GM12878 (cell line): ENCODE results near the gene SIM1. TPM values are rescaled to one million over a fixed set of nuclear protein-coding genes. Genes with fewer than 3 reads are reported as not detected.

ENCODE experiments used
- ATAC-seq: fragments of 200-7000 bp; cut with Tn5 transposase; 3 replicates; pipeline ENCODE4 v1.9.1; 2020; ENCODE audit warnings: mild to moderate bottlenecking, moderate library complexity
- BruUV-seq: library from RNA; stranded (reverse); fragments of 400-500 nt; replicated peaks from 2 replicates; lab custom pipeline; 2021; lab: Mats Ljungman, UMichigan
- CTCF ChIA-PET: fragments of 300-600 bp; sonication (Branson Sonifier 250); formaldehyde crosslinking; extraction: SDS; loops from one replicate; lab custom pipeline; 2021; ENCODE audit warnings: inconsistent platforms; lab: Yijun Ruan, JAX
- POLR2A ChIA-PET: fragments of 350-600 bp; formaldehyde crosslinking; extraction: SDS; loops from one replicate; lab custom pipeline; 2021; ENCODE audit warnings: inconsistent platforms; lab: Charles Lee
- RAD21 ChIA-PET: fragments of 300-600 bp; sonication (Branson Sonifier 250); formaldehyde crosslinking; loops from one replicate; lab custom pipeline; 2023; ENCODE audit warnings: antibody characterized with exemption; ENCODE audit not compliant: unreplicated experiment; lab: Charles Lee
- SMC1A ChIA-PET: fragments of 300-600 bp; sonication (Branson Sonifier 250); formaldehyde crosslinking; loops from one replicate; lab custom pipeline; 2023; ENCODE audit not compliant: unreplicated experiment, uncharacterized antibody; lab: Charles Lee
- DNase-seq: peaks from one replicate; pipeline ENCODE4 v3.0.0-alpha.2; 2011; ENCODE audit warnings: low read depth, low spot score
- FAIRE-seq: peaks from 3 replicates; lab custom pipeline; 2011; peaks lifted over from hg19 to GRCh38; lab: Jason Lieb, UNC
- H2AFZ ChIP-seq: 2 replicates; pipeline ENCODE4 v1.6.0; 2011; ENCODE audit warnings: low read depth, low read length, control low read depth; ENCODE audit not compliant: control insufficient read depth
- H3K27ac ChIP-seq: 2 replicates; pipeline ENCODE4 v1.5.1; 2011; ENCODE audit warnings: control low read depth; ENCODE audit not compliant: control insufficient read depth, insufficient read depth
- H3K27me3 ChIP-seq, 2 experiments: replicated peaks in 1 of 2; 2 replicates each; pipeline versions ENCODE4 v1.6.0 to v1.6.1; 2011; ENCODE audit warnings: low read length in 1 of 2; ENCODE audit not compliant: control insufficient read depth in 2 of 2, insufficient read depth in 2 of 2
- H3K36me3 ChIP-seq, 2 experiments: 2 replicates each; pipeline ENCODE4 v1.5.1; 2011; ENCODE audit warnings: low read length in 1 of 2; ENCODE audit not compliant: control insufficient read depth in 2 of 2, insufficient read depth in 2 of 2
- H3K4me1 ChIP-seq: 2 replicates; pipeline ENCODE4 v1.6.1; 2011; ENCODE audit warnings: mild to moderate bottlenecking, low read length, moderate library complexity, mixed read lengths; ENCODE audit not compliant: control insufficient read depth, insufficient read depth
- H3K4me2 ChIP-seq: 2 replicates; pipeline ENCODE4 v1.6.0; 2011; ENCODE audit warnings: control low read depth; ENCODE audit not compliant: control insufficient read depth, insufficient read depth
- H3K4me3 ChIP-seq: fragments of 200-600 bp; sonication (generic); 2 replicates; pipeline ENCODE4 v1.5.1; 2016
- H3K79me2 ChIP-seq: 2 replicates; pipeline ENCODE4 v1.6.0; 2011; ENCODE audit warnings: low read length; ENCODE audit not compliant: control insufficient read depth, insufficient read depth
- H3K9ac ChIP-seq: 2 replicates; pipeline ENCODE4 v1.8.0; 2011; ENCODE audit warnings: low read length, control low read depth, mixed read lengths; ENCODE audit not compliant: control insufficient read depth, insufficient read depth
- H3K9me3 ChIP-seq: replicated peaks from 3 replicates; pipeline ENCODE4 v1.5.1; 2011; ENCODE audit warnings: mild to moderate bottlenecking, low read length; ENCODE audit not compliant: control insufficient read depth, insufficient read depth
- H4K20me1 ChIP-seq: 2 replicates; pipeline ENCODE4 v1.6.0; 2011; ENCODE audit not compliant: control insufficient read depth, insufficient read depth
- CBX3 ChIP-seq: fragments of 200-600 bp; sonication (generic); IDR thresholded peaks from 2 replicates; pipeline ENCODE4 v1.6.1; 2016; ENCODE audit warnings: low read depth, borderline replicate concordance
- CEBPB ChIP-seq, 2 experiments: fragments of 150-350 bp in 1 of 2; IDR thresholded peaks; 2 replicates each; pipeline ENCODE4 v1.6.1; 2012 to 2014; ENCODE audit warnings: low read depth in 2 of 2, low read length in 2 of 2, borderline replicate concordance in 1 of 2, inconsistent platforms in 1 of 2
- CREM ChIP-seq: IDR thresholded peaks from 2 replicates; pipeline ENCODE4 v1.6.1; 2014; ENCODE audit warnings: antibody characterized with exemption, low read depth
- CTCF ChIP-seq, 3 experiments: IDR thresholded peaks in 2 of 3; conservative IDR thresholded peaks in 1 of 3; 2 replicates each; pipeline ENCODE4 v1.5.1; 2011; ENCODE audit warnings: low read depth in 3 of 3, low read length in 3 of 3, mild to moderate bottlenecking in 3 of 3, control low read depth in 2 of 3, moderate library complexity in 2 of 3, inconsistent platforms in 1 of 3, mixed read lengths in 1 of 3; ENCODE audit not compliant: control insufficient read depth in 2 of 3, insufficient read depth in 1 of 3; ENCODE audit errors: extremely low read depth in 1 of 3
- KDM1A ChIP-seq: fragments of 200-600 bp; sonication (generic); IDR thresholded peaks from 2 replicates; pipeline ENCODE4 v1.6.1; 2016; ENCODE audit warnings: borderline replicate concordance
- NFYA ChIP-seq: IDR thresholded peaks from 2 replicates; pipeline ENCODE4 v1.6.1; 2011; ENCODE audit warnings: low read depth, mild to moderate bottlenecking, low read length, improper control_type of control experiment, borderline replicate concordance
- NR2C2 ChIP-seq: IDR thresholded peaks from 2 replicates; pipeline ENCODE4 v1.6.1; 2011; ENCODE audit warnings: borderline replicate concordance, low read depth; ENCODE audit not compliant: control insufficient read depth, insufficient read length
- RAD21 ChIP-seq: IDR thresholded peaks from 2 replicates; pipeline ENCODE4 v1.6.1; 2011; ENCODE audit warnings: mild to moderate bottlenecking, low read depth, low read length, moderate library complexity; ENCODE audit not compliant: insufficient read depth
- SUZ12 ChIP-seq: fragments of 200-600 bp; sonication (generic); IDR thresholded peaks from one replicate; pipeline ENCODE4 v1.6.1; 2018; ENCODE audit warnings: antibody characterized with exemption, mild to moderate bottlenecking; ENCODE audit not compliant: unreplicated experiment
- ZBED1 ChIP-seq: IDR thresholded peaks from 2 replicates; pipeline ENCODE4 v1.6.1; 2016; ENCODE audit warnings: borderline replicate concordance
- ZBTB11 ChIP-seq: fragments of 450-650 bp; formaldehyde crosslinking; IDR thresholded peaks from 2 replicates; pipeline ENCODE4 v1.5.0; 2022; ENCODE audit warnings: mild to moderate bottlenecking, missing genetic modification characterization
- ZNF274 ChIP-seq: IDR thresholded peaks from one replicate; pipeline ENCODE4 v1.8.0; 2011; ENCODE audit not compliant: insufficient read length, insufficient read depth
- ZNF622 ChIP-seq: fragments of 450-650 bp; IDR thresholded peaks from 2 replicates; pipeline ENCODE4 v1.6.1; 2017; ENCODE audit warnings: mild to moderate bottlenecking, inconsistent platforms
- WGBS: methylation state at CpG from one replicate; pipeline ENCODE4 v1.1.6; 2016; ENCODE audit warnings: low lambda C conversion rate; ENCODE audit not compliant: insufficient replicate concordance, insufficient coverage; ENCODE audit errors: missing lambda C conversion rate; 5-methylcytosine and 5-hydroxymethylcytosine counted together
- in situ Hi-C: fragments of 300-500 bp; cut with MboI; formaldehyde crosslinking; loops from 9 replicates; pipeline ENCODE4 v1.14.3; 2018; ENCODE audit warnings: mixed read lengths
- intact Hi-C: fragments of 100-400 bp; cut with micrococcal nuclease; formaldehyde crosslinking; loops from one replicate; pipeline ENCODE4 v1.14.2; 2022; ENCODE audit not compliant: unreplicated experiment
- polyA plus RNA-seq, 11 experiments: library from polyadenylated mRNA; depleted of rRNA in 4 of 11; unstranded in 6 of 11; stranded (reverse) in 5 of 11; fragments of >200 nt; fragmentation: Nextera tagmentation in 4 of 11; fragmentation: Illumina TruSeq in 1 of 11; extraction: Ambion mirVana in 4 of 11; extraction: Trizol in 1 of 11; gene quantifications; 1 replicate in 1 of 11; 2 replicates in 10 of 11; pipeline versions ENCODE4 v1.2.1 to v1.2.3, GENCODE V29; 2011 to 2016; ENCODE audit warnings: inconsistent platforms in 2 of 11, missing spikeins in 2 of 11, low read depth in 1 of 11
- total RNA-seq, 4 experiments: library from RNA; depleted of rRNA in 3 of 4; stranded (reverse); fragments of >200 nt in 3 of 4; fragmentation: Illumina TruSeq in 1 of 4; extraction: Trizol in 1 of 4; gene quantifications; 2 replicates each; pipeline versions ENCODE4 v1.2.1 to v1.2.3, GENCODE V29; 2013 to 2021

Gene SIM1
- total and polyA plus RNA-seq, 10 of the 15 experiments (the other 5 are each of a cell fraction or from before 2014, with no cell fraction given): not detected

- H3K9ac ChIP-seq: no peak overlapping the region
- no peaks in the 10 kb centered on the region for H3K36me3 ChIP-seq
- in situ Hi-C loops: no loop called here
- H3K79me2 ChIP-seq: no peaks in the 10 kb centered on the region
- WGBS: 17% methylated on average over 3 of the region's 3 CpGs
- no peak overlapping the region for H3K4me3 ChIP-seq
- FAIRE-seq (no peak), ATAC-seq (no peak), DNase-seq (no peak)
- ChIA-PET RAD21 (no interaction called here), POLR2A (no interaction called here), SMC1A (interaction anchor here (1.4 kb wide), 1 partner anchor 13 kb away, joined by 3 read pairs; no protein-coding TSS in a partner anchor), CTCF (no interaction called here)
- H3K27me3 ChIP-seq: no peaks in the 10 kb centered on the region
- no peaks in the 10 kb centered on the region for H3K9me3 ChIP-seq
- no peak overlapping the region for H3K27ac ChIP-seq
- no peak overlapping the region for H3K4me2 ChIP-seq
- intact Hi-C loops: no loop called here
- H2AFZ ChIP-seq: no peak overlapping the region
- TF ChIP-seq CREM (no peak), ZNF622 (no peak)
- no peaks in the 10 kb centered on the region for H3K4me1 ChIP-seq
- BruUV-seq: no TSS peak
- no peaks in the 10 kb centered on the region for H4K20me1 ChIP-seq
Observed at GRCh38 chr6:100420711-100421110, 44.0 kb downstream of the SIM1 start.

GRCh38 chr6:100417036-100417435, 47.7 kb downstream of the SIM1 start:
- no peak overlapping the region for H2AFZ ChIP-seq
- ChIA-PET RAD21 (no interaction called here), SMC1A (interaction anchor here (0.9 kb wide), 1 partner anchor 13 kb away, joined by 3 read pairs; no protein-coding TSS in a partner anchor), CTCF (interaction anchor here (0.7 kb wide), 1 partner anchor 19 kb away, joined by 3 read pairs; no protein-coding TSS in a partner anchor), POLR2A (no interaction called here)
- H3K9ac ChIP-seq: no peak overlapping the region
- ATAC-seq: no peak
- H3K79me2 ChIP-seq: no peaks in the 10 kb centered on the region
- H3K4me2 ChIP-seq: no peak overlapping the region
- intact Hi-C loops (no loop called here), in situ Hi-C loops (no loop called here)
- no peaks in the 10 kb centered on the region for H3K9me3 ChIP-seq
- no peak overlapping the region for H3K27ac ChIP-seq
- no peaks in the 10 kb centered on the region for H4K20me1 ChIP-seq
- no peaks in the 10 kb centered on the region for H3K36me3 ChIP-seq
- no peak for FAIRE-seq
- H3K4me3 ChIP-seq: no peak overlapping the region
- no peak for DNase-seq
- no TSS peak for BruUV-seq
- H3K27me3 ChIP-seq: no peaks in the 10 kb centered on the region
- WGBS: 33% methylated on average over 3 of the region's 3 CpGs
- H3K4me1 ChIP-seq: no peaks in the 10 kb centered on the region
- TF ChIP-seq KDM1A (no peak), NR2C2 (no peak), SUZ12 (no peak), ZNF622 (no peak), ZBED1 (no peak), CBX3 (no peak), CTCF (IDR thresholded peaks at IDR 0.05 in 2 of 3, conservative IDR thresholded peaks at IDR 0.05 in 1 of 3; ENCODE audit: control insufficient read depth in 2 of 3, extremely low read depth in 1 of 3, insufficient read depth in 1 of 3, low read depth in 3 of 3, low read length in 3 of 3) (no peak), NFYA (no peak), ZBTB11 (no peak), ZNF274 (no peak), CEBPB (IDR thresholded peaks at IDR 0.05; ENCODE audit: borderline replicate concordance in 1 of 2, low read depth in 2 of 2, low read length in 2 of 2) (no peak), RAD21 (no peak)
